Stimulated activated CD8-positive, alpha-beta memory T cell treated with anti-CD3 and anti-CD28 coated beads, Interleukin-4, amount 100 ng/mL, for 24 hours (primary cell): Measurements from ENCODE around the gene AP3M1.
A peak's percentile ranks its signal among the peaks of the same experiment; 100 is the strongest.
"Not testable (repeated sequence)": the region's sequence is repeated elsewhere in the genome, so short reads cannot be mapped to it uniquely, and the experiment has no call there.

Experiments
- DNase-seq: peaks from one replicate; pipeline ENCODE4 v3.0.0-alpha.2; 2020; ENCODE audit warnings: low read depth

The AP3M1 gene

GRCh38 chr10:74150204-74150989 is at the start of gene AP3M1:
Gene AP3M1 (minus strand): TSS chr10:74150828. CDS start chr10:74138379, 12,449 bp downstream.
- DNase-seq: peak; percentile 61

DNA sequence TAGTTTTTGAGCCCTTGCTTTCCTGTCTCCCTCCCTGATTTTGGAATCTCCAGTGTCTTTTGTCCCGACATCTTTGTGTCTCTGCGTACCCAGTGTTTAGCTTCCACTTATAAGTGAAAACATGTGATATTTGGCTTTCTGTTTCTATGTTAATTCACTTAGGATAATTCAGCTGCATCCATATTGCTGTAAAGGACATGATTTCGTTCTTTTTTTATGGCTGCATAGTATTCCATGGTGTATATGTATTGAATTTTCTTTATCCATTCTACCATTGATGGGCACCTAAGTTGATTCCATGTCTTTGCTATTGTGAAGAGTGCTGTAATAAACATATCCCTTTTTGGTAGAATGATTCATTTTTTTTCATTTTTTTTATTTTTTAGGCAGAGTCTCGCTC is 48.7 kb upstream of the AP3M1 start:
- DNase-seq: no peak

- no peak for DNase-seq
Measured at GRCh38 chr10:74194999-74195398, 44.4 kb upstream of the AP3M1 start.

GRCh38 chr10:74194545-74194944 is 43.9 kb upstream of the AP3M1 start:
- no peak for DNase-seq

DNA sequence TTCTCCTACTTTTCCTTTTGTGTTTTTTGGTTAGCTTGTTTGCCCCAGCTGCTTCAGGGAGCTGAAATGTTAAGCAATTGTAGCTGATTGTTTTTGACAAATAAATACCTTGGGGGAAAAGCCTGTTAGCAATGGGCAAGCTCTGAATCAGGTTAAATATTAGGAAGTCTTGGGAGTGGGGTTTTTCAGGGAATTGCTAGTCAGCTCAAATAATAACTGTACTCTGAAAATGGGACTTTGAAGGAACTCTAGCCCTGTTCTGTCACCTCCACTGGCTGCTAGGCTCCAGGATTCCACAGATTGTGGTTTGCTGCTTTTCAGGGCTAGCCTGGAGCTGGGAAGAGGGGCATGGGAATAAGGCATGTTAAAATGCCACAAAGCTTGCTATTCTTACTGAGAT is 39.9 kb upstream of the AP3M1 start:
- DNase-seq: no peak

GRCh38 chr10:74189999-74190421 is 39.4 kb upstream of the AP3M1 start:
- DNase-seq: no peak

- DNase-seq: not testable (repeated sequence)
Measured at GRCh38 chr10:74188617-74189016, 38.0 kb upstream of the AP3M1 start.

GRCh38 chr10:74187237-74187636 is 36.6 kb upstream of the AP3M1 start:
- no peak for DNase-seq

- no peak for DNase-seq
Measured at GRCh38 chr10:74186678-74187077, 36.0 kb upstream of the AP3M1 start.

DNA sequence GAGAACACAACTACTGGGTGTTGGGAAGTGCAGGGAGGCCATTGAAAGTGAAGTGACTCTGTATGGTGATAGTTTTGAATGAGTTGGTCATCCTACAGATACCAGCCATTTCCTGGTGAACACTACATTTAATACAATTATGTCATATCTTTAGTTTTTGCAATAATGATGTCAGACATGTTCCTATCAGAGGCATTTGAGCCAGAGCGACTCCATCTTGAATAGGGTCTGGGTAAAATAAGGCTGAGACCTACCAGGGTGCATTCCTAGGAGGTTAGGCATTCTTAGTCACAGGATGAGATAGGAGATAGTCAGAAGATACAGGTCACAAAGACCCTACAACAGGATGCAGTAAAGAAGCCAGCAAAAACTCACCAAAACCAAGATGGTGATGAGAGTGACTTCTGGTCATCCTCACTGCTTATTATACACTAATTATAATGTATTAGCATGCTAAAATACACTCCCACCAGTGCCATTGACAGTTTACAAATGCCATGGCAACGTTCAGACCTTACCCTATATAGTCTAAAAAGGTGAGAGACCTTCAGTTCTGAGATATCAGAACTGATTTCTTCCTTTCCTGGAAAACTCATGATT is 28.6 kb upstream of the AP3M1 start:
- DNase-seq: no peak

DNA sequence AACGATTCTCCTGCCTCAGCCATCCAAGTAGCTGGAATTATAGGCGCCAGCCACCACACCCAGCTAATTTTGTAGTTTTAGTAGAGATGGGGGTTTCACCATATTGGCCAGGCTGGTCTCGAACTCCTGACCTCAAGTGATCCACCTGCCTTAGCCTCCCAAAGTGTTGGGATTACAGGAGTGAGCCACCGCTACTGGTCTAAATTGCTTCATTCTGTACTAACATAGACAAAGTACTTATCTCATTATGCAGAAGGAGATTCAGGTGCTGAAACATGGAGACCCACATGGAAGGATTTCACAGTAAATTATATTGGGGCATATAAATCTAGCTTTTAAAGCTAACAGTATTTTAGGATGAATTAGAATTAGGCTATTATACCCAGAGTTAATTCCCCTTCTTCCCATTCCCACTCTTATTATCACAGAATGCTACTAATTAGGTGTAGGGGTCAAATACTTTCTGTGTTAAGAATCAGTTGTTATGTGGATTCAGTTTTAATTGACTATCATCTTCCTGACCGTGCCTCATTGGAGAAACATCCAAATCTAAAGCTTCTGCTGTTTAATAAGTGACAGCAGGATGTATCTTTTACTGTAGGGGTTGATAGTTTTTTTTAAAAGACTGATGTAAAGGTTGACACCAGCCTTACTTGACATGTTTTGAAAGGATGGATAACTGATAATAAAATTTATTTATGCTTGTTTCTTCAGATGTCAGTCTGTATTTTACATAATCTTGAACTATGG is 27.6 kb upstream of the AP3M1 start:
- DNase-seq: no peak

DNA sequence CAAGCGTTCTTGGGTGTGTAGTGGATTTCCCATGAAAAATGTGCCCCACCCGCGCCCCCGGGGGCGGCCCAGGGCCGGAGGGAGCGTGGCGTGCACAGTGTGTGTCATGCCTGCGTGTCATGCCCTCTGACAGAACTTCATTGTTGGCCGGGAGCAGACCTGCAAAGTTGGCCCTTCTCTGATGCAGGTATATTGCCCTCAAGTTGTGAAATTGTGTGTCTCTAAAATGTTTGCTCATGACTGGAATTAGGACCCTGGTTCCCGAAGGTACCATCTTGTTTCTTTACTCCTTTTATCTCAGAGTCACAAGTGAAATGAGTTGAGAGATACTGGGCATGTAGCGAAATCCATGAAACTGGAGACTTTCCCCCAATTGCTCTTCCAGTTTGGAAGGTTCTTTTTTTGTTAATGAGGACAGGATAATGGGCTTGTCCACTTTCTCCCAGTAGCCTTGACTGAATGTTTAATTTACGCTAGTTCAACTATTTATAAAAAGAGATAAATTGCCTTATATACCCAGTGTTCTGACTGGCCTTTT is 26.6 kb upstream of the AP3M1 start:
- peak; percentile 31 for DNase-seq

- DNase-seq: peak; percentile 93
Measured at GRCh38 chr10:74176380-74177139, 25.9 kb upstream of the AP3M1 start.

GRCh38 chr10:74175510-74176379 is 25.1 kb upstream of the AP3M1 start:
- no peak for DNase-seq

- no peak for DNase-seq
Measured at GRCh38 chr10:74174521-74174920, 23.9 kb upstream of the AP3M1 start.

- no peak for DNase-seq
Measured at GRCh38 chr10:74171625-74172024, 21.0 kb upstream of the AP3M1 start.

DNA sequence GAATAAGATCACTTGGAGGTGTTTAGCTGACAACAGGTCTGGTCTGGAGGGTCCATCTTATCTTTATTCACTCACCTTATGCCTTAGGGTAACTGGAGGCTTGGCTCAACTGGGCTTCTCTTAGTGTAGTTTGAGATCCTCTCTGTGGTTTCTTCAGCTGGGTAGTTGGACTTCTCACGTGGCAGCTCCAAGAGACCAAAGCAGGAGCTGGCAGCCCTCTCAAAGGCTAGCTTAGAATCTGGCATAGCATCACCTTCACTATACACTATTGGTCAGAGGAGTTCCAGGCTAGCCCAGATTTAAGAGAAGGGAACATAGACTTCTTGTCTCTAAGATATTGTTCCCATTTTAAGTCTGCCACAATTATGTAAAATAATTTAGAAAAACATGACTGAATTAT is 16.8 kb upstream of the AP3M1 start:
- no peak for DNase-seq

- DNase-seq: no peak
Measured at GRCh38 chr10:74165530-74165901, 14.9 kb upstream of the AP3M1 start.

- DNase-seq: no peak
Measured at GRCh38 chr10:74164716-74165529, 14.3 kb upstream of the AP3M1 start.
